SK-N-SH (cell line): ENCODE measurements around the gene DKC1. TPM values are rescaled to one million over a fixed set of nuclear protein-coding genes. Genes with fewer than 3 reads are reported as not detected.

Experiments used
- CTCF ChIA-PET: fragments of 300-600, 350-600 bp; formaldehyde crosslinking; extraction: SDS; loops from one replicate; lab custom pipeline; 2021; lab: Yijun Ruan, JAX
- POLR2A ChIA-PET: fragments of 350-600 bp; sonication (Branson Sonifier 250); formaldehyde crosslinking; extraction: SDS; loops from one replicate; lab custom pipeline; 2020; ENCODE audit warnings: antibody characterized with exemption, inconsistent platforms; lab: Yijun Ruan, JAX
- DNase-seq: peaks from one replicate; pipeline ENCODE4 v3.0.0; 2012
- H2AFZ ChIP-seq: fragments of 200-600 bp; sonication (generic); 2 replicates; pipeline ENCODE4 v1.8.1; 2016; ENCODE audit warnings: antibody characterized with exemption, mild to moderate bottlenecking, low read depth
- H3F3A ChIP-seq: fragments of 200-600 bp; sonication (generic); replicated peaks from 2 replicates; pipeline ENCODE3; 2016; ENCODE audit warnings: antibody characterized with exemption, mild to moderate bottlenecking; ENCODE audit not compliant: insufficient read depth
- H3K27ac ChIP-seq, 2 experiments: fragments of 200-500 bp in 1 of 2; fragments of 200-600 bp in 1 of 2; sonication (Bioruptor generic) in 1 of 2; sonication (generic), shearing (Covaris generic) in 1 of 2; 2 replicates each; pipeline versions ENCODE4 v1.5.1 to v1.6.1; 2014 to 2016; ENCODE audit warnings: low read depth in 2 of 2, inconsistent platforms in 1 of 2, low read length in 1 of 2, mild to moderate bottlenecking in 1 of 2, mixed read lengths in 1 of 2
- H3K27me3 ChIP-seq: fragments of 200-600 bp; sonication (generic), shearing (Covaris generic); 2 replicates; pipeline ENCODE4 v1.6.1; 2016; ENCODE audit warnings: mixed run types; ENCODE audit not compliant: insufficient read depth
- H3K36me3 ChIP-seq, 2 experiments: fragments of 200-500 bp in 1 of 2; fragments of 200-600 bp in 1 of 2; sonication (Bioruptor generic) in 1 of 2; sonication (generic) in 1 of 2; replicated peaks in 1 of 2; 2 replicates each; pipeline versions ENCODE3 to v1.5.1; 2014 to 2016; ENCODE audit warnings: low read length in 1 of 2, mild to moderate bottlenecking in 1 of 2; ENCODE audit not compliant: insufficient read depth in 2 of 2, control insufficient read depth in 1 of 2
- H3K4me1 ChIP-seq, 2 experiments: fragments of 200-500 bp in 1 of 2; fragments of 200-600 bp in 1 of 2; sonication (Bioruptor generic) in 1 of 2; sonication (generic), shearing (Covaris generic) in 1 of 2; 2 replicates each; pipeline versions ENCODE4 v1.5.1 to v1.6.1; 2014 to 2016; ENCODE audit warnings: low read depth in 1 of 2, low read length in 1 of 2, mixed run types in 1 of 2; ENCODE audit not compliant: insufficient read depth in 2 of 2, control insufficient read depth in 1 of 2
- H3K4me2 ChIP-seq: fragments of 200-600 bp; sonication (generic), shearing (Covaris generic); 2 replicates; pipeline ENCODE4 v1.6.1; 2017; ENCODE audit warnings: mixed run types
- H3K4me3 ChIP-seq, 2 experiments: fragments of 200-500 bp in 1 of 2; fragments of 200-600 bp in 1 of 2; sonication (Bioruptor generic) in 1 of 2; sonication (generic), shearing (Covaris generic) in 1 of 2; 2 replicates each; pipeline versions ENCODE4 v1.5.1 to v1.8.1; 2014 to 2016; ENCODE audit warnings: low read depth in 2 of 2, inconsistent platforms in 1 of 2, low read length in 1 of 2, mild to moderate bottlenecking in 1 of 2, mixed read lengths in 1 of 2, moderate library complexity in 1 of 2
- H3K79me2 ChIP-seq: fragments of 200-600 bp; sonication (generic); 2 replicates; pipeline ENCODE4 v1.8.1; 2017; ENCODE audit warnings: mild to moderate bottlenecking; ENCODE audit not compliant: insufficient read depth
- H3K9ac ChIP-seq: fragments of 200-600 bp; sonication (generic); 2 replicates; pipeline ENCODE4 v1.6.1; 2017; ENCODE audit warnings: mixed run types
- H3K9me2 ChIP-seq: fragments of 200-600 bp; sonication (generic); 2 replicates; pipeline ENCODE4 v1.6.1; 2017; ENCODE audit warnings: mixed run types
- H3K9me3 ChIP-seq: fragments of 200-600 bp; sonication (generic); 2 replicates; pipeline ENCODE4 v1.6.1; 2017; ENCODE audit warnings: mixed run types, mild to moderate bottlenecking, moderate library complexity
- H4K20me1 ChIP-seq: fragments of 200-600 bp; sonication (generic); 2 replicates; pipeline ENCODE4 v1.6.1; 2017; ENCODE audit warnings: mild to moderate bottlenecking, mixed run types; ENCODE audit not compliant: insufficient read depth
- EP300 ChIP-seq, 2 experiments: IDR thresholded peaks; 2 replicates each; pipeline versions ENCODE4 v1.4.0 to v1.6.1; 2012; ENCODE audit warnings: borderline replicate concordance in 1 of 2, low read depth in 1 of 2, low read length in 1 of 2
- EZH2phosphoT487 ChIP-seq: fragments of 200-600 bp; sonication (generic); IDR thresholded peaks from 2 replicates; pipeline ENCODE4 v1.6.1; 2017; ENCODE audit warnings: low read depth, mixed run types, mild to moderate bottlenecking, antibody characterized with exemption, moderate library complexity, borderline replicate concordance
- FOXJ3 ChIP-seq: sonication (generic); formaldehyde crosslinking; IDR thresholded peaks from 2 replicates; pipeline ENCODE4 v1.5.1; 2020; ENCODE audit warnings: mild to moderate bottlenecking, missing genetic modification reagents
- FOXM1 ChIP-seq: IDR thresholded peaks from 2 replicates; pipeline ENCODE4 v1.4.0; 2012; ENCODE audit warnings: low read depth, mild to moderate bottlenecking
- GABPA ChIP-seq: IDR thresholded peaks from 2 replicates; pipeline ENCODE4 v1.4.0; 2012; ENCODE audit warnings: low read depth, mild to moderate bottlenecking
- IRF3 ChIP-seq: fragments of 150-350 bp; IDR thresholded peaks from 2 replicates; pipeline ENCODE4 v1.6.1; 2016; ENCODE audit warnings: mild to moderate bottlenecking, low read depth, low read length
- JUND ChIP-seq: IDR thresholded peaks from 2 replicates; pipeline ENCODE4 v1.4.0; 2012
- MAX ChIP-seq: IDR thresholded peaks from 2 replicates; pipeline ENCODE4 v1.4.0; 2012; ENCODE audit warnings: low read depth
- MXI1 ChIP-seq: IDR thresholded peaks from 2 replicates; pipeline ENCODE4 v1.6.1; 2012; ENCODE audit warnings: mild to moderate bottlenecking, low read depth, low read length, improper control_type of control experiment
- NFIC ChIP-seq: IDR thresholded peaks from 2 replicates; pipeline ENCODE4 v1.4.0; 2012; ENCODE audit warnings: borderline replicate concordance
- RAD21 ChIP-seq: IDR thresholded peaks from 2 replicates; pipeline ENCODE4 v1.6.1; 2012; ENCODE audit warnings: mild to moderate bottlenecking, low read length
- RCOR1 ChIP-seq: fragments of 150-350 bp; IDR thresholded peaks from 2 replicates; pipeline ENCODE4 v1.6.1; 2017; ENCODE audit warnings: antibody characterized with exemption, low read length
- SIN3A ChIP-seq: IDR thresholded peaks from 2 replicates; pipeline ENCODE4 v1.6.1; 2012; ENCODE audit warnings: low read depth, mild to moderate bottlenecking, low read length, moderate library complexity, borderline replicate concordance
- SMC3 ChIP-seq: IDR thresholded peaks from 2 replicates; pipeline ENCODE4 v1.6.1; 2012; ENCODE audit warnings: low read depth, low read length, improper control_type of control experiment
- TAF1 ChIP-seq: IDR thresholded peaks from 2 replicates; pipeline ENCODE4 v1.6.1; 2012; ENCODE audit warnings: low read depth, mild to moderate bottlenecking, low read length, moderate library complexity, borderline replicate concordance
- TCF12 ChIP-seq: IDR thresholded peaks from 2 replicates; pipeline ENCODE4 v1.4.0; 2012
- USF2 ChIP-seq: fragments of 150-350 bp; IDR thresholded peaks from 2 replicates; pipeline ENCODE4 v1.6.1; 2017; ENCODE audit warnings: antibody characterized with exemption, low read length, low read depth, borderline replicate concordance
- WGBS: methylation state at CpG from one replicate; pipeline ENCODE4 v1.1.6; 2017; ENCODE audit warnings: low lambda C conversion rate; 5-methylcytosine and 5-hydroxymethylcytosine counted together
- polyA plus RNA-seq, 3 experiments: library from polyadenylated mRNA; depleted of rRNA; stranded (reverse); fragments of >200 nt; gene quantifications; 2 replicates each; pipeline ENCODE4 v1.2.3, GENCODE V29; 2012
- TF ChIP-seq, protein P1 (sequence below): IDR thresholded peaks from 2 replicates; pipeline ENCODE4; 2012

The DKC1 gene
- polyA plus RNA-seq, 1 of the 3 experiments (the other 2 are of a cell fraction), result 53.0 TPM

GRCh38 chrX:154758696-154759095 lies 4.0 kb upstream of the DKC1 start (continued):
- TF ChIP-seq RAD21 (no peak), EZH2phosphoT487 (no peak), IRF3 (no peak), JUND (no peak), GABPA (no peak)

- CTCF ChIA-PET, result interaction anchor here (1.1 to 3.3 kb wide), 3 partner anchors 11 to 44 kb away, joined by 4 to 17 read pairs (median 4); partner anchors contain the start of gene GAB3
- H3K9me3 ChIP-seq, result no peaks in the 10 kb centered on the region
- TF ChIP-seq TCF12 (no peak), MXI1 (peak; percentile 55; the same call in 1 of the 2 replicates), GABPA (0 out of 2 replicates have a peak, but pooled peaks have one; percentile 5), EP300 (IDR thresholded peaks at IDR 0.05; ENCODE audit: borderline replicate concordance in 1 of 2, low read depth in 1 of 2, low read length in 1 of 2) (0 out of 4 replicates have a peak, but pooled peaks of 1 of the 2 experiments have one; percentile 15), TAF1 (peak; percentile 57; the same call in 1 of the 2 replicates), RCOR1 (no peak), USF2 (no peak)
- TF ChIP-seq, all 33 proteins: peak for 4
- 14% methylated on average over 11 of the region's 11 CpGs for WGBS
- Histone ChIP-seq H3K27ac (peak overlapping the region; percentile 68 to 97), H3F3A (no peaks in the 10 kb centered on the region), H4K20me1 (peaks cover 6% of the 10 kb centered on the region; the same call in 1 of the 2 replicates), H3K4me1 (peaks cover 0 to 9% of the 10 kb centered on the region in 2 experiments; a peak in 2 of 4 replicates), H3K4me2 (peak overlapping the region; percentile 92), H2AFZ (peak overlapping the region; percentile 91), H3K9me2 (no peaks in the 10 kb centered on the region), H3K9ac (peak overlapping the region; percentile 77; the same call in 1 of the 2 replicates), H3K79me2 (peaks cover 33% of the 10 kb centered on the region), H3K4me3 (peak overlapping the region; percentile 77 to 80), H3K27me3 (no peaks in the 10 kb centered on the region), H3K36me3 (peaks cover 22% of the 10 kb centered on the region in 2 experiments)
- POLR2A ChIA-PET, result interaction anchor here (0.6 to 1.2 kb wide), 3 partner anchors 10 to 43 kb away, joined by 3 to 5 read pairs (median 3); partner anchors contain the start of gene MPP1
- DNase-seq, result peak; percentile 48
Observed at GRCh38 chrX:154761977-154762536, 607 bp upstream of the DKC1 start.

DNA sequence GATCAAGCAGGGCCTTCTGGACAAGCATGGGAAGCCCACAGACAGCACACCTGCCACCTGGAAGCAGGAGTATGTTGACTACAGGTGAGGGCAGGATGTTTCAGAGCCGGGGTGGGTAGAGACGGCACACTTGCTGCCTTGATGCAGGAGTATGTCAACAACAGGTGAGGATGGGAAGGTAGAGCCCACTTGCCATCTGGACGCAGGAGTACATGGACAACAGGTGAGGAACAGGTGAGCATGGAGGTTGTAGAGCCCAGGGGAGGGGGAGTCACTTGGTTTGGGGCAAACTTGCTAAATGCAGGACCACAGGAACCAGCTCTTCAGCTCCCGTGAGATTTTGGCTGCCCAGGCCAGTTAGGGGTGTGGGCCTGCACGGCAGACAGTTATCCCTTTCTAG lies 12.0 kb downstream of the DKC1 start:
- CTCF ChIA-PET, result no interaction called here
- Histone ChIP-seq H3K27me3 (no peaks in the 10 kb centered on the region), H3K9me2 (no peaks in the 10 kb centered on the region), H3K9ac (no peak overlapping the region), H3K27ac (no peak overlapping the region), H3K4me3 (no peak overlapping the region), H3K79me2 (peaks cover 14% of the 10 kb centered on the region; the same call in 1 of the 2 replicates), H3K9me3 (no peaks in the 10 kb centered on the region), H3F3A (no peaks in the 10 kb centered on the region), H3K4me2 (no peak overlapping the region), H2AFZ (no peak overlapping the region), H3K4me1 (no peaks in the 10 kb centered on the region), H3K36me3 (peaks cover 36 to 49% of the 10 kb centered on the region in 2 experiments), H4K20me1 (no peaks in the 10 kb centered on the region)
- 55% methylated on average over 3 of the region's 5 CpGs for WGBS
- POLR2A ChIA-PET, result no interaction called here
- no peak for DNase-seq
- TF ChIP-seq EZH2phosphoT487 (no peak), FOXJ3 (no peak), TCF12 (no peak), SMC3 (no peak), GABPA (no peak), FOXM1 (no peak), NFIC (no peak), MAX (no peak), SIN3A (no peak), RCOR1 (no peak)
- TF ChIP-seq, protein P1, sequence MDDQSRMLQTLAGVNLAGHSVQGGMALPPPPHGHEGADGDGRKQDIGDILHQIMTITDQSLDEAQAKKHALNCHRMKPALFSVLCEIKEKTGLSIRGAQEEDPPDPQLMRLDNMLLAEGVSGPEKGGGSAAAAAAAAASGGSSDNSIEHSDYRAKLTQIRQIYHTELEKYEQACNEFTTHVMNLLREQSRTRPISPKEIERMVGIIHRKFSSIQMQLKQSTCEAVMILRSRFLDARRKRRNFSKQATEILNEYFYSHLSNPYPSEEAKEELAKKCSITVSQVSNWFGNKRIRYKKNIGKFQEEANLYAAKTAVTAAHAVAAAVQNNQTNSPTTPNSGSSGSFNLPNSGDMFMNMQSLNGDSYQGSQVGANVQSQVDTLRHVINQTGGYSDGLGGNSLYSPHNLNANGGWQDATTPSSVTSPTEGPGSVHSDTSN, result no peak
